ENCODE results near the gene RILPL2.

DNA sequence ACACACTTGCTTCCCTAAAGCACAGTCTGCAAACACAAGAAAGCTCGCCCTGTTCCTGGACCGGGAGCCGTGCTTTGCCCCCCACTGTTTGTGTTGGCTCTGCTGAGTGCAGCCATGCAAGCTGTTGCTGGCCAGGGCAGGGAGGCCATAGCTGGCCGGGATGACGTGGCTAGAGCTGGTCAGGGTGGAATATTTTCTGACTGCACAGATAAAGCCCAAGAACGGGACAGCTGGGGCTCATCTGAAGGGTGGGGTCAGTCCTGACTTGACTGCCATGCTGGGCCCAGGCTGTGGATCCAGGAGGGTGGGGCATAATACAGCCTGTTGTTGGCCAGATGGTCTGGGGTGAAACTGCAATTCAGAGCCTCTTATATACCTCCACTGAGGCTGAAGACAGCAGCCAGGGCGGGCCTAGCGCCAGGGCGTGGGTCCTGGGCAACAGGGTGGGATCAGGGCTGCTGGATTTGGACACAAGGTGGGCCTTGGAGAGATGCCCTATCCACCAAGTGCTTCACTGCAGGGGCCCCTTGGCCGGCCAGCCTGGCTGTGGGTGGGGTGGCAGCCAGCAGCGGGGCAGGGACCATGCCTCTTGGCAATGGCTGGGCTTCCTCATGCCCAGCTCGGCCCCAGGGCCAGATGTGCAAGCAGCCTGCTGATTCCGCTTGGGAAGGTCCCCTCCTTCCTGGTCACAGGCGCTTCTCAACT lies 37.8 kb downstream of the RILPL2 start:
- TF ChIP-seq, protein P1, sequence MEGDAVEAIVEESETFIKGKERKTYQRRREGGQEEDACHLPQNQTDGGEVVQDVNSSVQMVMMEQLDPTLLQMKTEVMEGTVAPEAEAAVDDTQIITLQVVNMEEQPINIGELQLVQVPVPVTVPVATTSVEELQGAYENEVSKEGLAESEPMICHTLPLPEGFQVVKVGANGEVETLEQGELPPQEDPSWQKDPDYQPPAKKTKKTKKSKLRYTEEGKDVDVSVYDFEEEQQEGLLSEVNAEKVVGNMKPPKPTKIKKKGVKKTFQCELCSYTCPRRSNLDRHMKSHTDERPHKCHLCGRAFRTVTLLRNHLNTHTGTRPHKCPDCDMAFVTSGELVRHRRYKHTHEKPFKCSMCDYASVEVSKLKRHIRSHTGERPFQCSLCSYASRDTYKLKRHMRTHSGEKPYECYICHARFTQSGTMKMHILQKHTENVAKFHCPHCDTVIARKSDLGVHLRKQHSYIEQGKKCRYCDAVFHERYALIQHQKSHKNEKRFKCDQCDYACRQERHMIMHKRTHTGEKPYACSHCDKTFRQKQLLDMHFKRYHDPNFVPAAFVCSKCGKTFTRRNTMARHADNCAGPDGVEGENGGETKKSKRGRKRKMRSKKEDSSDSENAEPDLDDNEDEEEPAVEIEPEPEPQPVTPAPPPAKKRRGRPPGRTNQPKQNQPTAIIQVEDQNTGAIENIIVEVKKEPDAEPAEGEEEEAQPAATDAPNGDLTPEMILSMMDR (IDR thresholded peaks at IDR 0.05; ENCODE audit: poor library complexity), result no peak
- no peak for TF ChIP-seq EZH2 (IDR thresholded peaks at IDR 0.05; ENCODE audit: borderline replicate concordance)
